Measurements from ENCODE around the gene CAMKK2.

Gene CAMKK2

GRCh38 chr12:121294151-121294889, 2.2 kb downstream of the CAMKK2 start:
- H3K36me3 ChIP-seq (ENCODE audit: low read depth) = peaks cover 19% of the 10 kb centered on the region
- no peak for ATAC-seq (ENCODE audit: low read depth)
- no peak overlapping the region for H3K27ac ChIP-seq (ENCODE audit: poor library complexity, severe bottlenecking)

GRCh38 chr12:121293603-121294002, 2.9 kb downstream of the CAMKK2 start:
- no peaks in the 10 kb centered on the region for H3K27me3 ChIP-seq (ENCODE audit: insufficient read depth, poor library complexity, severe bottlenecking)

More at GRCh38 chr12:121294151-121294889, 2.2 kb downstream of the CAMKK2 start:
- Histone ChIP-seq H3K9me3 (ENCODE audit: severe bottlenecking) (no peaks in the 10 kb centered on the region), H3K27me3 (ENCODE audit: insufficient read depth, poor library complexity, severe bottlenecking) (no peaks in the 10 kb centered on the region), H3K4me3 (ENCODE audit: severe bottlenecking) (no peak overlapping the region), H3K4me1 (ENCODE audit: insufficient read depth, poor library complexity, severe bottlenecking) (peaks cover 3% of the 10 kb centered on the region)
- no peak for TF ChIP-seq CTCF (IDR thresholded peaks at IDR 0.05; ENCODE audit: poor library complexity, severe bottlenecking)
- DNase-seq (ENCODE audit: low spot score) = no peak

GRCh38 chr12:121290410-121290809, 6.1 kb downstream of the CAMKK2 start:
- H3K4me3 ChIP-seq (ENCODE audit: severe bottlenecking) = no peak overlapping the region
- H3K36me3 ChIP-seq (ENCODE audit: low read depth) = peaks cover 19% of the 10 kb centered on the region
- H3K9me3 ChIP-seq (ENCODE audit: severe bottlenecking) = no peaks in the 10 kb centered on the region
- no peaks in the 10 kb centered on the region for H3K4me1 ChIP-seq (ENCODE audit: insufficient read depth, poor library complexity, severe bottlenecking)
- ATAC-seq (ENCODE audit: low read depth) (no peak), DNase-seq (ENCODE audit: low spot score) (no peak)
- H3K27me3 ChIP-seq (ENCODE audit: insufficient read depth, poor library complexity, severe bottlenecking) = no peaks in the 10 kb centered on the region
- no peak for TF ChIP-seq CTCF (IDR thresholded peaks at IDR 0.05; ENCODE audit: poor library complexity, severe bottlenecking)
- H3K27ac ChIP-seq (ENCODE audit: poor library complexity, severe bottlenecking) = no peak overlapping the region

More at GRCh38 chr12:121293603-121294002, 2.9 kb downstream of the CAMKK2 start:
- no peak for ATAC-seq (ENCODE audit: low read depth)
- Histone ChIP-seq H3K9me3 (ENCODE audit: severe bottlenecking) (no peaks in the 10 kb centered on the region), H3K4me3 (ENCODE audit: severe bottlenecking) (no peak overlapping the region), H3K4me1 (ENCODE audit: insufficient read depth, poor library complexity, severe bottlenecking) (peaks cover 3% of the 10 kb centered on the region), H3K27ac (ENCODE audit: poor library complexity, severe bottlenecking) (no peak overlapping the region), H3K36me3 (ENCODE audit: low read depth) (peaks cover 19% of the 10 kb centered on the region)
- TF ChIP-seq CTCF (IDR thresholded peaks at IDR 0.05; ENCODE audit: poor library complexity, severe bottlenecking) = no peak
- DNase-seq (ENCODE audit: low spot score) = no peak

- DNase-seq (ENCODE audit: low spot score) (no peak), ATAC-seq (ENCODE audit: low read depth) (no peak)
- no peak for TF ChIP-seq CTCF (IDR thresholded peaks at IDR 0.05; ENCODE audit: poor library complexity, severe bottlenecking)
- H3K27me3 ChIP-seq (ENCODE audit: insufficient read depth, poor library complexity, severe bottlenecking) = no peaks in the 10 kb centered on the region
- no peaks in the 10 kb centered on the region for H3K4me1 ChIP-seq (ENCODE audit: insufficient read depth, poor library complexity, severe bottlenecking)
- H3K4me3 ChIP-seq (ENCODE audit: severe bottlenecking) = no peak overlapping the region
- H3K27ac ChIP-seq (ENCODE audit: poor library complexity, severe bottlenecking) = no peak overlapping the region
- H3K9me3 ChIP-seq (ENCODE audit: severe bottlenecking) = no peaks in the 10 kb centered on the region
- H3K36me3 ChIP-seq (ENCODE audit: low read depth) = peaks cover 19% of the 10 kb centered on the region
These were observed 6.5 kb downstream of the CAMKK2 start for GRCh38 chr12:121289962-121290361.

GRCh38 chr12:121288986-121289385, 7.5 kb downstream of the CAMKK2 start:
- TF ChIP-seq CTCF (IDR thresholded peaks at IDR 0.05; ENCODE audit: poor library complexity, severe bottlenecking) = no peak
- Histone ChIP-seq H3K4me1 (ENCODE audit: insufficient read depth, poor library complexity, severe bottlenecking) (no peaks in the 10 kb centered on the region), H3K9me3 (ENCODE audit: severe bottlenecking) (no peaks in the 10 kb centered on the region), H3K36me3 (ENCODE audit: low read depth) (peaks cover 20% of the 10 kb centered on the region), H3K4me3 (ENCODE audit: severe bottlenecking) (no peak overlapping the region), H3K27ac (ENCODE audit: poor library complexity, severe bottlenecking) (no peak overlapping the region), H3K27me3 (ENCODE audit: insufficient read depth, poor library complexity, severe bottlenecking) (no peaks in the 10 kb centered on the region)
- DNase-seq (ENCODE audit: low spot score) = no peak
- no peak for ATAC-seq (ENCODE audit: low read depth)

Data from RWPE2 (cell line).